8988T (cell line): ENCODE measurements around the gene POLR3C.
"Not testable (repeated sequence)": the region's sequence is repeated elsewhere in the genome, so short reads cannot be mapped to it uniquely, and the experiment has no call there.

ENCODE experiments used
- DNase-seq: peaks from one replicate; pipeline ENCODE4 v3.0.0; 2011

POLR3C gene

DNA sequence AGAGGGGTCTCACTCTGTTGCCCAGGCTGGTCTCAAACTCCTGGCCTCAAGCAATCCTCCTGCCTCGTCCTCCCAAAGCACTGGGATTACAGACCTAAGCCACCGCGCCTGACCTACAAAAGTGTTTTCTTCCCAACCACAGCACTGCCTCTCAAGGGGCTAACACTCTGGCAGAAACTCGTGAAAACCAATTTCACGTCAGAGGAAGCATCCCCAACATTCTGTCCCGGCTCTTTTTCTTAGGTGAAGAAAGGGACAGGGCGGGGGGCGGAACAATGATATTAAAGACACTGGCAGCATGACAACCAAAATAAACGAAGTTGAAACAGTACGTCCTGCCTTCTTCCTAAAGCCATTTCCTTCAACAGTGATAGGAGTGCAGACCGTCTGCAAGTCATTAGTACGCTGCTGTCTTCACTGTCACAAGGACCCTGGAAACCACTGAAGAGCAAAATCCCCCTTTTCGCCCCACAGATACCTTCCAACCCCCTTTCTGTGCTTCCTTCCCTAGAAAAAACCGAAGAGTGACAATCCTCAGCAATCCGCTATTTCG, 1.1 kb upstream of the POLR3C start:
- not testable (repeated sequence) for DNase-seq

DNA sequence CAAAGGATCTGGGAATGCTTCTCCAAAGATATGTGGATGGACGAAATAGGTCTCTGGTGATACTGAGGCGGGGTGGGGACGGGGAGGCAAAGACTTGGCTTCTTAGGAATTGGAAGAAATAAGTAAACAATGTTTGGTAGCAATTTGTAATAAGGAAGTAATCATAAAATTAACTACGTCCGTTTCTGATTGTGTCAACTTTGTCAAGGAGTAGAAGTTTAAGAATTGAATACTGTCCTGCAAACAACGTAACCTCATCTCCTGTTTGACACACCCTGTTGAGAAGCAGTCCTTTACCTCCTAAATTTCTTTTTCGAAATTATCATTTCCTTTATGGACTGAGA, 471 bp downstream of the POLR3C start:
- DNase-seq: no peak

DNA sequence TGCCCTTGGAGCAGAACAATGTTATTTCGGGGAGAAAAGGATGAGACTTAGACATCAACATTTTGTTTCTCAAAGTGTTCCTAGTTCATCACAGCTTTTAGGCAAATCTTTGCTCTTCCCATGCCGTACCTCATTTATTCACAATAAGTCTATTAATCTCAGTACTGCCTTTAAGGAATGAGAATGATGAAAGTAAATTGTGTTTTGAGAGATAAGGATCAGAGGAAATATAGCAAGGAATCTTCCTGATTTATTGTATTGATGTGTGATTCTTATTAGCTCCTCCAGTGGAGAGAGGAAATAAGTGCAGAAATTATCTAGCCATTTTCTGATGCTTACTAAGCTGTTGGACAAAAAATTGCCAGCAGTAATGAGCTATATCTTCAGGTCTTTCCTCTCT, 2.0 kb downstream of the POLR3C start:
- no peak for DNase-seq

DNA sequence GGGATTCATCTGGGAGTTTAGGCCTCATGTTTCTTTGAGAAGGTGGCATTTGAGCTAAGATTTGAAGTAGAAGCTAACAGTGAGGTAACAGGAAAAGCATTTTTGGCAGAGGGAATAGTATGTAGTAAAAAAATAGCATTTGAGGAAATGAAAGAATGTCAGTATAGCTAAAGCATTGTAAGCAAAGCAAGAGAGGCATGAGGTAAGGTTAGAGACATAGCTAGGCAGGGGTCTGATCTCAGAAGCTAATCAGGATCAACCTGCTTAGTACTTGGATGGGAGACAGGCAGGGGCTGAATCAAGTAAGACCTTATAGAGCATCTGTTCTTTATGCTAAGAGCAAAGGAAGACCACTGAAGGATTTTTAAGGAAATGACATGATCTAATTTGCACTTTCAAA, 4.0 kb downstream of the POLR3C start:
- DNase-seq: no peak

DNA sequence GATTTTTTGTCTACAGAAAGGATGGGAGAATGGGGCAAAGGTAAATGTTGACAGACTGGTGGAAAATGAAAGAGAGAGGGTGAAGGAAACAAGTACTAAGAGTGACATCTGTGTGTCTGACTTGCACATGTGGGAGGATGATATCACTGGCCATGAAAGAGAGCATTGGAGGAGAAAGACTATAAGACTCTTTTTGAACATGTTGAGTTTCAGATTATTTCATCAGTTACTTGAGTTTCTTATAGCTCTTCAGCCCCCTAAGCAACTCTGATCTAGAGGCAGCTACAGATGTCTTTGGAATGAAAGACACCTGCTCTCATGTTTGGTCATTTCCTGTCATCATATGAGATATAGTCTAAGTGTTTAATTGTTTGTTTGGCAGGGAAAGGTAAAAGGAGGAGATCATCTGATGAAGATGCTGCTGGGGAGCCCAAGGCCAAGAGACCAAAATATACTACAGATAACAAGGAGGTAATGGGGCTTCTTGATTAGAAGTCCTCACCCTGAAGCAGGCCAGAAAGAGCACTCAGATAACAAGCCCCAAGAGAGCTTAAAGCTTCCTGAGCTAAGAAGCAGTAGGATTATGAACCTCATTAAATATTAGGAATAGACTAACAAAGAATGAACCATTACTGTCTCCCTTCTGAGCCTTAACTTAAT, 4.5 kb downstream of the POLR3C start:
- no peak for DNase-seq

DNA sequence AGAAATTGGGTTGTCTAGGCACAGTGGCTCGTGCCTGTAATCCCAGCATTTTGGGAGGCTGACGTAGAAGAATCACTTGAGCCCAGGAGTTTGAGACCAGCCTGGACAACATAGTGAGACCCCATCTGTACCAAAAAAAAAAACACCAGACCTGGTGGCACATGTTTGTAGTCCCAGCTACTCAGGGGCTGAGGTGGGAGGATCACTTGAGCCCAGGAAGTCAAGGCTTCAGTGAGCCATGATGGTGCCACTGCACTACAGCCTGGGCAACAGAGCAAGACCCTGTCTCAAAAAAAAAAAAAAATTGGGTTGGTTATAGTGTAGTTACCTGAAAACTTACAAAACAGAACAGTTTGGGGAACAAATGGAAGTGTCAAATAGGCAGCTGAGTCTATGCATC, 6.8 kb downstream of the POLR3C start:
- DNase-seq: not testable (repeated sequence)

DNA sequence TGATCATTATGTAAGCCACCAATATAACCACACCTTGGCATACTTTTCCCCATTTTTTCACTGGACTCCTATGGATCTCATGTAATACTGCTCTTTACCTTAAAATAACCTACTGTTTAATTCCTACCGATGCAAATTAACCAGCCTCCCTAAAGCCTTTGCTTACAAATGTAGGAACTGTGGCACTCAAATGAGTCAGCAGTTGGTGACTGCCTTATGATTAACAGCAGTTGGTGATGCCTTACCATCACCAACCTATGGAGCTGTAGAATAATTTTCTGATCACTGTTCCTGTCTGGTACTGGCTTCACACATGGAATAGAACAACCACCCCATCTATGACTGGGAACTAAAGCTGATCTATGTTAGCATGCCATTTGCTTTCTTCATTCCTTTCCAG, 13.7 kb downstream of the POLR3C start:
- no peak for DNase-seq

DNA sequence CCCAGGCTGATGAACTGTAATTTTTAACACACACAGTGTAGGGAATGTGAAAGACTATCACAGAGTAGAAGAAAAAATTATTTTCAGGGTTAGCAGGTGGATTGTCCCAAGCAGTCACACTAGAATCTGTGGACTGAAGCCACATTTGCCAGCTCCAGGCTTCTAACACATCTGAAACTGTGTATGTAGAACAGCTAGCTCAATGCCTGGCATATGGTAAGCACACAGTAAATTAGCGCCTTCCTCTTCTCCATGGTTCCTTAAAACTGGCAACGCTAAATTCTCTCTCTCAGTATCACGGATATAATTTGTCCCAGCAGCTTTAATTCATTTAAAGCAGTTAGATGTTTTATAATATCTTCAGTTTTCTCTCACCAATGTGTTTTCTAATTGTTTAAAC, 19.0 kb downstream of the POLR3C start:
- DNase-seq: no peak

DNA sequence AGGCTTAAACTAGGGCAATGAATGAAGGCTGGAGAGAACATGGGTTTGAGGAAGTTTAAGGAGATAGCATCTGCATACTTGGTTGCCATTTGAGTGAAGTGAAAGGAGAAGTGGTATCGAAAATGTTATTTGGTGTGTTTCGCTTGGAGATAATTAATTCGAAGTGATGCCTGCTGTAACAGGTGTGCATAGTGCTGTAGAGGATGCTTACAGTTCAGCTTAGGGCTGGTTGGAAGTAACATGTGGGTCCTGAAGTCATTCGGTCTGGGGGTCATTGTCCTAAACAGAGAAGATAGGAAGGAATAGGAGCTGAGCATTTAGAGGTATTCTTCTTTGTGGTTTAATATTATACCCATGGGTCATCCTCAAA, 21.1 kb downstream of the POLR3C start:
- no peak for DNase-seq

DNA sequence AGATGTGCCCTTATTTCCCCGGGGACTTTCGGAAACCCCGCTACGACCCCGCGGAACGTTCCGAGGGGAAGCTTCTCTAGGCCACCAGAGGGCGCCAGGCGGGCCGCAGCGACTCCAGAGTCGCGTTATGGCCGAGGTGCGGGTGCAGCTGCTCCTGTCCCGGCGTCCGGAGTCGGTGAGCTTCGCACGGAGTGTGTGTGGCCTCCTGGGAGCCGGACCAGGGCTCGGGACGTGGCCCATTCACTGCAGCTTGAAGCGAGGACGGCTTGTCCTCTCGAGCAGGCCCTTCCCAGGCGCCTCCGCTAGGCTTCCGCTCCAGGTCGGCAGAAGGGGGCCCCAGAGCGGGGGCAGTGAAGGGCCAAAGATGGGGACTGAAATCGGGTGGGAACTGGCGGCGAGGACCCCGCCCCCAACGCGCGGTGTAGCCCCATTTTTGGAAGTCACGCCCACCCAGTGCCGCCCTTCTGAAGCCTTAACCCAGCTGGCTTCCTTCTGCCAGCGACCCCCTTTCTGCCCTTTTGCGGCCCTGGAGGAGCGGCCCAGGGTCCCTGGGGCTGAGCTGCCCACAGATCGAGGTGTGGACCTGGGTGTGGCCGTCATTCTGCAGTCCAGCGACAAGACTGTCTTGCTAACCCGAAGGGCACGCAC, 21.6 kb downstream of the POLR3C start, which contains the start of gene NUDT17:
Gene NUDT17, plus strand, starts transcription at position 117 of the 648 bp plus-strand sequence. Its CDS starts 11 bp downstream, at position 128.
- DNase-seq: peak; percentile 84

DNA sequence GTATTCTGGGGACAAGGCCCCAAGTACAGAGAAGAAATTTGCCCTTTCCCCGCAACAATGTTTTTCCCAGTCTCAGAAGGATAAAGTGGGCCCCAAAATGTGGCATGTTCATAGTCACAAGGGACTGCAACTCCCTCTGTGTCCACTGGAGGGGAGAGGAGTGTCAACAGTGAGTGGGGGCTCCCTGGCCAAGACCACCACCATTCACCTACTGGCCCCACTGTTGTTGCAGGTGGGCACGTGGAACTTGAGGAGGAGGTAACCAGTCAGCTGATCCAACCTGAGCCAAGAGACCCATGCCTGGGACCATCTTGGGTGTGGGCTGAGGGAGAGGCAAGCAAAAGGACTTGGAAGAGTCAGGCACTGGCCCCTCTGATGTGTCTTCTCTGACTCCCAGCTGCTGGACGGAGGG, 22.2 kb downstream of the POLR3C start:
- no peak for DNase-seq

DNA sequence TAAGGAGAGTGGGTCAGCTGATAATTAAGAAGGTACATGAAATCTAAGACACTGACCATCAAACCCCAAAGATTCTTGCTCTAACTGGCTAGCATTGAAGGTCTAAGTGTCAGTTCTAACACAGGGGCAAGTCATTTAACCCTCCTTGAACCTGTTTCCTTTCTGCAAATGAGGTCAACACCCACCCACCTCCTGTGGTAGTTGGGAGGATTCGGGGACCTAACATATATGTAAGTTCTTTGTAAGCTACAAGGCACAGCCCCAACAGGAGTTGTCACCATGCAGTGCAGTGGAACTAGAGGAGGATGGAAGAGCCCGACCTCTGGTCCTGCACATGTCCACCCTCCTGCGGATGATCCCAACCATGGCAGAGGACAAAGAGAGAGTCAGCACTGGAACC, 23.8 kb downstream of the POLR3C start:
- no peak for DNase-seq

DNA sequence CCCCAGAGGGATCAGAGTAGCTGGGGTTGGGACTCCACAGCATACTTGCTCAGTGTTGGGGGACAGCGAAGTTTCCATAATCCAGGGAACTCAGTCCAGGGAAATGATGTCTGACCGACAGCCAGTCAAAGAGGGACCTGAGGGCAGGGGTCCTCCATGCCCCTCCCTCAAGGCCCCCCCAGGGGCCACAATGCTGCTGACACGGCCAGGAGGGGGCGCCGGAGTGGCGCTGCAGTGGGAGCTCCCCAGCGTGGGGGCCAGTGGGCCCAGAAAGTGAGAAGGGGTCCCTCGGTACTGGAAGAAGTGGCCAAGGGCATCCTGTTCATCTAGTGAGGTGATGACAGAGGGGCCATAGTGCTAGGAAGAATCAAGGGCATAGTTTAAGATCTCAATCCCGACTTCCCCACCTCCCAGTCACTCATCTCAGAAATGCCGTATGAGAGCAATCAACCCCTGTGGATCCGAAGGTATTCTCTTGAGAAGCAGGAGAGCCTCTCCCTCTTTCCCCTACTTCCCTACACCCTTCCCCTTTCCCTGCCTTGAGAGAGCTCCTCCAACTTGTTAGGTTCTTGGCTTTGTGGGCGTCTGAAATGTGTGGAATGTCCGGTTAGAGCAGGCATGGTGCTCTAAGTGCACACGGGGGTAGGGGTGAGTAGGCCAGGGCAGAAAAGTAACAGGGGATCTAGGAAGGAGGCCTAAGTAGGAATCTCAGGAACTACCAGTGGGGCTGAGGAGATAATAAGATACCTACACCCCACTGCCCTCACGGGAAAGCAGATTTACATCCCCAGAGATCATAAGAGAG, 25.6 kb downstream of the POLR3C start:
- no peak for DNase-seq

DNA sequence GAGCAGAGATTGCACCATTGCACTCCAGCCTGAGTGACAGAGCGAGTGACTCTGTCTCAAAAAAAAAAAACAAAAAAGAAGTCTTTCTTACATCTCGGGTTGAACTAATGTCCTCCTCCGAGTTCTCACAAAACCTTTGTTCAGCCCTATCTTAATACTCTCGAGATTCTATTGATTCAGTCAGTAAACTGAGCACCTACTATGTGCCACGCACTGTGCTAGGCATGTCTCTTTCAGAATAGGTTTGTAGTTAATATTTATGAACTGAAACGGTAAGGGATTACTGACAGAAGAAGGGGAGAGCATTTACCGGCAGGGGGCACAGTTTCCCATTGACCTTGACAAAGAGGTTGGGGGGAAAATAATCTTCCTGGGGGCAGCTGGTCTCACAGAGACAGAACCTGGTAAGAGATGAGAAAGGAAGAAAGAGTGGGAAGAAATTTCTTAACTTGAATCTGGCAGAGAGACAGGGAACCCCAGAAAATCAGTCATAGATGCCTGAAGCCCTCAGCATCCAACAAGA, 31.5 kb downstream of the POLR3C start:
- no peak for DNase-seq

DNA sequence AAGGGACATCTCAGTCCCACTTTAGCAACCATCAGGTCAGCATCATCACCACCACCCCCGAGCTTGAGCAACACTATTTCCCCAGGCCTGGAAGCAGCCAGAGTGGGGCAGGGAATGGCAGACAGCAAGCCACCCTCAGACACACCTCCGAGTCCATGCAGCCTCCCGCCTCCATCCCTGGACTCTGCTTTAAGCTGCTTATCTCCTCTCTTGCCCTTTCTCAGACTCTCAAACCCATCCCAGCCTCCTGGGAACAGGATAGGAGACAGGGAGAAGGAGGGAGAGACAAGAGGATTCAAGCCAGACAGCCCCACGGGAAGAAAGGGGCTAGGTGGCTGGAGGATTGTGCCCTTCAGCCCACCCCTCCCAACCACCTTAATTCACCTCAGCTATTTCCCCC, 33.2 kb downstream of the POLR3C start:
- no peak for DNase-seq

DNA sequence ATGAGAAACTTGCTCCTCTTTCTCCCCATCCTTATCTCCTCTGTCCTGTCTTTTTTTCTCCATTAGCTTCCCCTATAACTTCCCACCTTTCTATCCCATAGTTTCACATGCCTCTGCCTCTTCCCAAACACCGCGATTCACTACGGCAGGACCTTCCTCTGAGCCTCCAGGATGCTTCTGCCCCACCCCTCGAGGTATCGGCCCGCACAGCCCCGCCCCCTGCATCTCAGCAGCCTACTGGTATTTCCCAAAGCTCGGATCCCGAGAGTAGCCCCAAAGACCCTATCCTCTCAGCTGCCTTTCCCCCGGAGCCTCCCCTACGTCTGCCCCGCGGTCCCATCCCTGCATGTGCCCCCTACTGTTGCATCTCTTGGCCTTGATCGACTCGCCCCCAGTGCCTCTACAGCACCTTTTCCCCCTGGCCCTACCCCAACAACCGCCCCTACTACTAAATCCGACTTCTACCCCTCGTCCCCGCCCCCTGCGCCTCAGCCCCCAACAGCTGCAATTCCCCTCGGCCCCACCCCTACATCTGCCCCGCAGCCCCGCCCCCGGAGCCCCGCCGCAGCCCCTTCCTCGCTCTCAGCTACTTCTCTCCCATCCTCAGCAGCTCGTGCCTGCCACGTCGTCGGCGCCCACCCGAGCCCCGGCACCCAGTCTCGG, 34.4 kb downstream of the POLR3C start:
- DNase-seq: no peak

DNA sequence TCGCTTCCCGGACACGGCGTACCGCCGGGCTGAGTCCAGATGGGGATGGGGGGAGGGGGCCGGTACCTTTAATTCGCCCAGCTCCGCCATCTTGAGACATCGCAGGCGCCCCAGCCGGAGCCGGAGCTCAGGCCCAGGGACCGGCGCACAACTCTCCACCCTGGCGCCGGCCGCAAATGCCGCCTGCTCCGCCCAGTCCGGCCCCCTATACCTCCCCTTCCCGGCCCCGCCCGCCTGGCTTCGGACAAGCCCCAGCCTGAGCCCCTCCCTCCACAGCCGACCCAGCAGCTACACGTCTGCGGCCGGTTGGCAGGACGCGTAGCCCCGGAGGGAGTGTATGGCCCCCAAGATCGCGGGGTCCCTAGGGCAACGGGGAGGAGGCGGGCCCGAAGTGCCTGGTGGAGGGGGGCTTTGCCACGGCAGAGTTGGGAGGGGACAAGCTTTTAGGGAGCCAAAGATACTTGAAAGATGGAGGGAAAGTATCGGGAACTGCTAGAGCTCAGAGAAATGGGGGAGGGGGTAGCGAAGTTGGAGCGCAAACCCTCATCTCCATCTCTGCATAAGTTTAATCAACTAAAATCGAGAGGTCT, 35.0 kb downstream of the POLR3C start, which contains the start of gene PIAS3:
Gene PIAS3, minus strand, starts transcription at position 181 of the 590 bp plus-strand sequence. Its CDS starts 91 bp downstream, at position 90.
- peak; percentile 97 for DNase-seq

DNA sequence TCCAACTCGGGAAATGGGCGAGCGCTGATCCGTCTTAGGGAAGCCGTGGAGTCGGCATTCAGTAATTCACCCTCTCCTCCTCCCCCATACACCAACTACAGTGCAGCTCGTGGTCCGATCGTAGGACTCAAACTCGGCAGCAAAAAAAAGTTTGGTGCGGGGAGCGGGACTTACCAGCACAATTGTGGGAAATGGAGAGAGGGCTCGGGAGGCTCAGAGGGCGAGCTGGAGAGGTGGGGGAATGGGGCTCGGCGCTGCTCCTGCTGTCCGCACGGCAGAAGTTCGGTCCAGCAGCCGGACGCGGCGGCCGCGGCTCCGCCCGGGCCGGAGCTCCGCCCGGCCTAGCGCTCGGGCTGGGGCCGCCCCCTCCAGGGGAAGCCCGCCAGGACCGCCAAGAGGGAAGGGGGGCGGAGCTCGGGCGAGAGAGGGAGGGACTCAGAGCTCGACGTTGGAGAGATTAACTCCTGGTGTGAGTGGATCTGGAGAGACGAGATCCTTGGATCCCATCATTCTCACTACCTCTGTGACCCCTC, 35.6 kb downstream of the POLR3C start:
- DNase-seq: peak; percentile 88

DNA sequence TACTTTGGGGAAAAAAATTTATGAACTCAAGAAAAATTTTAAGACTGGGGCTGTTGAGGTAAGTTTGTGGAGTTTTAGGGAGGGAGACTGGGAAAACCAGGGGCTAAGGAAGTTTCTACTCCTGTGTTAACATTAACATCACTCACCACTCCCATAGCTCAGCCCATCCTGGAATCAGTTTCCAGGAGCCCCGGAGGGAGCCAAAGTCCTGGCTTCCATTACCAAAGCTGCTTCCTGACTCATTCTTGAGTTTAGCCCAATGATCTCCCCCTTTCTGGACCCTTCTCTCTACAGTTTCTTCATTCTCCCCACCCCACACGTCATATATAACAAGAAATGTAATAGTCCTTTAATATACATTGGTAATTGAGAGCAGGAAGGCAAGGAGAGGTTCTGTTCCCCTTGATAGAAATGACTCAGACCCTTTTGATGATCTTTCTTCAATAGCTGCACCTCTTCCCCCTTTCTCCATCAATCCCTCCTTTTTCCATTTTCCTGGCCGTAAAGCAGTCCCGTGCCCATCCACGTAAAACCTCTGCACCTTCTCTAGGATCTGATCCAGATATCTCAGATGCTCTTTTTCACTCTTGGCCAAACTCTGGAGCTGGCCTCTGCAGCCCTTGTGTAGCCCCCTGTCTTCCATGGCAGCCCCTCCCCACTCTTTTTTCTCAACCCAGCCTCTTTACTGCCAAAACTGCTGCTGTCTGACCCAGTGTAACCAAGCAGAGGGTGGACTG, 39.5 kb downstream of the POLR3C start:
- DNase-seq: no peak

DNA sequence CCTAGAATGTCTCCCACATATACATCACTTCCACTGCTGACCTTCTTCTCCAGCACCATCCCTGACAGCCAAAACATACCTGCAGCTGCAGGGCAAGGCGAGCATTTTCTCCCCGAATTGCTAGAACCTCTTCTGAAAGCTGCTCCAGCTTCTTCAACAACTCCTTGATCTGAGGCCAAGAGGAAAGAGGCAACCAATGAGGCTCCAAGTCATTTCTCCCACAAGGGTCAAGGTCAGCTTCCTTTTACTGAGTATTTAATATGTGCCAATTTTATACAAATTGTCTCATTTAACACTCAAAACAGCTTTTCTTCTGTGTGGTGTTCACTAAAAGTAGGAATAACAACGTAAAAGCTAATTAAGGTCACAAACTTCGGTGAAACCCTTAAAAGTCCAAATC, 44.2 kb downstream of the POLR3C start:
- DNase-seq: no peak
